HG02798 (cell line): Measurements from ENCODE around the gene PADI3.
"Not testable (repeated sequence)": the region's sequence is repeated elsewhere in the genome, so short reads cannot be mapped to it uniquely, and the experiment has no call there.

Source experiments
- ATAC-seq: cut with Tn5 transposase; IDR thresholded peaks from one replicate; pipeline ENCODE4 v1.9.1; 2021; ENCODE audit warnings: mild to moderate bottlenecking; ENCODE audit not compliant: unreplicated experiment, poor library complexity

Gene PADI3

DNA sequence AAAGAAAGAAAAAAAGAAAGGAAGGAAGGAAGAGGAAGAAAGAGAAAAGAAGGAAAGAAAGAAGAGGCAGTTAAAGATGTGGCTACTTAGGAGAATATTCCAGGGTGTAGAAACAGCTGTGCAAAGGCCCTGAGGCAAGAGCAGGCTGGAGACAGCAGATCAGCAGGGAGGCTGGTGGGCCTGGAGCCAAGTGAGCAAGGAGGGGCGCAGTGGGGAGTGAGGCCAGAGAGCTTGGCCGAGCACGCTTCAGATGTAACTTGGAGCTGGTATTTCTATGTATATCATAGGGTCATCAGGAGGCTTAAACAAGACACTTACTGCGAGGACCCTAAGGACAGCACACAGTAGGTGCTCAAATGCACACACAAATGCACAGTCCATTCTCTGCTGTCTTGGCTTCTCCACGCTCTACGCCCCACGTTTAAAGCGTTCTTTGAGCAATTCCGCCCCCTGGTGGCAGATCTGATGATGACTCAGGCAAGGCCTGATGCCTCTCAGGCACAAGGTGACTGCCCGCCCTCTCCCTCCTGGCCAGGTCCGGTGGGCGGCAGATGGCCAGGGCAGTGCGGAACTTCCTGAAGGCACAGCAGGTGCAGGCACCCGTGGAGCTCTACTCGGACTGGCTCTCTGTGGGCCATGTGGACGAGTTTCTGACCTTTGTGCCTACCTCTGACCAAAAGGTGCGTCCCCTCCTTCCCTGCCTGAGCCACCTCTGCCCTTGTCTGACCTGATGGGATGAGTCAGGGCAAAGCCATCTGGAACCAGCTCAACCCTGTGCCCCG lies 11.9 kb upstream of the PADI3 start:
- ATAC-seq = no peak

DNA sequence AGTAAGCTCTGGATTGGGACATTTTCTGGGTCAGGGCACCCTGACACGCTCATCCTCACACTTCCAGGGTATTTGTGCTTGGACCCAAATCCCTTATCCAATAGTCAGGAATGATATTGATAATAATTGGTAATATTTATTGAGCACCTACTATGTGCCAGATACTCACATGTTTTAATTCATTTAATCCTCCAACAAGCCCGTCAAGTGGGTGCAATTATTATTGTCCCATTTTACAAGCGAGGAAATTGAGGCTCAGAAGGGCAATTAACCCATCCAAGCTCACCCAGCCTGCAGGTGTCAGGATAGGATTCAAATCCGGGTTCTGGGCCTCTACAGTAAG lies 11.4 kb upstream of the PADI3 start:
- ATAC-seq = no peak

DNA sequence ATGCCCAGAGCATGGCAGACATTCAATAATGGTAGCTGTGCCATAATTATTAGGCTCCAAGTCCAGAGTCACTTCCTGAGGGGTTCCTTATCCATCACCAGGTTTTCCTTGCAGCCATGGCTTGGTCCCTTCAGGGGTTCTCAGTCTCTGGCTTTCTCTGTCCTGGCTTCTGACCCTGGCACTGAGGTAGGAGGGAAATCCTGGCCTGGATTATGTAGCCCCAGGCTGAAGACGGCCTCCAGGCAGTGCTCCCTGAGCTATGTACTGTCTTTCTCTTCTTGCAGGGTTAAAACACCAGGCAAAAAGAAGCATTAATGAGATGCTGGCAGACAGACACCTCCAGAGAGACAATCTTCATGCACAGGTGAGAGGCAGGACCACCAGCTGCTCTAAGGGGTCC lies 9.5 kb upstream of the PADI3 start:
- ATAC-seq = no peak

DNA sequence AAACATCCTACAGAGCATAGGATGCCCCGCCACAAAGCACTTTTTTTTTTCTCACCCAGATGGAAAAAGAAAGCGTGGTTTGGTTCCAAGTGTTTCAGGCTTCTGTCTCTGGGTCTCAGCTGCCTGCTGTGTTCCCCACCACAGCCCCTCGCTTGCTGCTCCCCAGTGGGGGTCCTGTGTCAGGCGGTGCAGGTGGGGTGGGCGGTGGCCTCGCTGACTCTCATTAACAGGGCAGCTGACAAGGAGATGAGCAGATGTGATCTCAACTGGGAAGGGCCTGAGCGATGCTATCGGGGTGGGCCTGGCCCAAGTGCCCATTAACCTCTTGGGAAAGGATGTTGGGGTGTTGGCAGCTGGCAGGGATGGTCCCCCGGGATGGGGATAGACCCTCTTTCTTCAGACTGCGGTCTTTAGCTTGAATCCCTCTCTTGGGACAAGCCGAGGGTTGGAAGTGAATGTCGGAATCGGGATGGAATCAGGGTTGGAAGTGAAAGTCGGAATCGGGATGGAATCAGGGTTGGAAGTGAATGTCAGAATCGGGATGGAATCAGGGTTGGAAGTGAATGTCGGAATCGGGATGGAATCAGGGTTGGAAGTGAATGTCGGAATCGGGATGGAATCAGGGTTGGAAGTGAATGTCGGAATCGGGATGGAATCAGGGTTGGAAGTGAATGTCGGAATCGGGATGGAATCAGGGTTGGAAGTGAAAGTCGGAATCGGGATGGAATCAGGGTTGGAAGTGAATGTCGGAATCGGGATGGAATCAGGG lies 7.7 kb upstream of the PADI3 start:
- ATAC-seq = not testable (repeated sequence)

DNA sequence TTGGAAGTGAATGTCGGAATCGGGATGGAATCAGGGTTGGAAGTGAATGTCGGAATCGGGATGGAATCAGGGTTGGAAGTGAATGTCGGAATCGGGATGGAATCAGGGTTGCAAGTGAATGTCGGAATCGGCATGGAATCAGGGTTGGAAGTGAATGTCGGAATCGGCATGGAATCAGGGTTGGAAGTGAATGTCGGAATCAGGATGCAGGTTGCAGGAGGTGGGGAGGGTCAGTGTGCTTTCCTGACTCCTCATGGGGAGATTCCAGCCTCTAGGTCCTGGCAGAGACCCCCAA lies 7.2 kb upstream of the PADI3 start:
- not testable (repeated sequence) for ATAC-seq

DNA sequence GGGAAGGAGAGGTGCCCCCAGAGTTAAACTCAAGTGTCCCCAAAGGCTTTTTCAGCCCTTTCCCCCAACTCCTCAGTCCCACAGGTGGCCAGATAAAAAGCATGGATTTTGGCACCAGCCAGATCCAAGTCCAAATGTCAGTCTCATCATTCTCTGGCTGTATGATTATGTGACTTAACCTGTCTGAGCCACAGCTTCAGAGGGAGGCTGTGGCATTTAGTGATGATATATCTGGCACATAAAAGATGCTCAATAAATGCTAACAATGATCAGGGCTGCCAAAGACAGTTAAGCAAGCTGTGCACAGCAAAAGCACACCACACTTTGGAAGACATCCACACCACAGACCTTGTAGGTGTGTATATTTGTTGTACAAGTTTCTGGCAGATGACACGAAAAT lies 5.6 kb upstream of the PADI3 start:
- ATAC-seq = no peak

DNA sequence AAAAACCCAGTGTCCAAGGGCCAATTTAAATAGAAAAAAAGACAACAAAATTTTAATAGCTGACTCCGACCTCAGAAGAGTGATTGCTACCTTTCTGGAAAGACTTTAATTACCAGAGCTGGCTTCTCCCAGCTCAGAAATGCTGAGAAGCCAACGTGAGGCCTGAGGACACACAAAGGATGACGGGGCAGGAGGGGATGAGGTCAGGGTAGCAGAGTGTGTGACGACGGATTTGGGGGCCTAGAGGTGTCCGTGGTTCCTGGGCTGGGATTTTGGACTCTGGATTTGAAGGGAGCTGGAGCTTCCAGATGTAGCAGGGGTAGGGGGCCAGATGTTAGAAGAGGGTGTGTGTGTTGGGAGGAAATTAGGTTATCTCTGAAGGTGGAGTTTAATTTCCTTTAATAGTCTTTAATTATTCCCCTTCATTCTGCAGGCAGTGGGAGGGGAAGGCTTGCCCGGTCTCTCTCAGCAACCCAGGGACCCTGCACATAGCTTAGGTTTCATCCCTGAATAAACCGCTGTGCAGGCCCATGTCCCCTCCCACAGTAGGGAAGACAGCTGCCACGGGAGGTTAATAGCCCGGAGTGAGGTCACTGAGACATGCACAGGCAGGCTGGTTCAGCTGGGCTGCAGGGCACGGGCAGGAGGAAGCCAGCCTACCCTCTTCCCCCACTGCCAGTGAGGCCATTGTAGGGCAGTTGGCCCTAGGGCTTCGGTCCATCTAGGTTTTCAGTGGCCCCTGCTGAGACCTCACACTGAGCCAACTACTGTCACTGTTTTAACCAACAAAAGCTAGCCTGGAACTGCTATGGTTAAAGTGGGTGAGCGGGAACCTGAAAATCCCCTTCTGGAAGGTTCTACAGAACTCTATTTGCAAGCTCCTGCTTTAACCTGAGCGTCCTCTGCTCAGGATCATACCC lies 3.8 kb upstream of the PADI3 start:
- ATAC-seq = no peak

DNA sequence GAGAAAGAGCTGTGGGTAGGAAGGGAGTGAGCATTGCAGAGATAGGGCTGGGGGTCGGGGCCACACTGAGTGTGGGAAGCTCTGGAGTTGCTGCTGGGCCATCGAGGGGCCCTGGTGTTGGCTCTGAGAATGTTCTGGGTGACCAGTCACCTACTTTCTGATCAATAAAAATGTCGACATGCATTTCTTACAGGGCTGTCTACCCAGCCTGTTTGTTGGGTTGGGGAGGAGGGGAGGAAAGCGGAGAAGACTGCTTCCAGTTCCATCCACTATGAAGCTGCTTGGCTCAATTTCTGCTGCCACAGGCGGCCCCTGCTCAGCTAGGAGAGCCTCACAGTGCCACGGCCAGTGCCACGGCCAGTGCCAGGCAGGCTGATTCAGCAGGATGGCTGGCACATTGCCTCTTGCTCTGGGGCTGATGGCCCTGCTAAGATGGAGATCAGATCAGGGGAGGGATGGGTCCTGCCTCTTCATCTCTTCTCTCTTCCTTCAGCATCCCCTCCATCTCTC lies 3.0 kb upstream of the PADI3 start:
- ATAC-seq = no peak

DNA sequence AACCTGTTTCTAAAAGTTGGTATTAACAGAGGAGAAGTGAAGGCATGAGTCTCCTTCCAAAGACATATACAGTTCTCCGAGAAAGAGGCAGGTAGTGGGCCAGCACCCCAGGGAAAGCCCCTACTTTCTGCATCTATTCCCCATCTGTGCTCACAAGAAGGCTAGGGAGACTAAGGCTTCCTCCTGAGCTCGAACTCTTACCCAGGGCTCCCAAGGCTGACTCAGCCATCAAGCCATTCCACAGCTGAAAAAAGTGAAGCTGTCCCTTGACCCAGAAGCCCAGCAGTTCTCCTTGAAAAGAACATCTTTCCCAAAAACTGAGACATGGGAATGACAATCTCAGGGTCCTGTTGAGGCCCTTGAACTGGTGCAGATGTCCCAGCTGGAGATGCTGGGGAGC lies 1.9 kb upstream of the PADI3 start:
- no peak for ATAC-seq

DNA sequence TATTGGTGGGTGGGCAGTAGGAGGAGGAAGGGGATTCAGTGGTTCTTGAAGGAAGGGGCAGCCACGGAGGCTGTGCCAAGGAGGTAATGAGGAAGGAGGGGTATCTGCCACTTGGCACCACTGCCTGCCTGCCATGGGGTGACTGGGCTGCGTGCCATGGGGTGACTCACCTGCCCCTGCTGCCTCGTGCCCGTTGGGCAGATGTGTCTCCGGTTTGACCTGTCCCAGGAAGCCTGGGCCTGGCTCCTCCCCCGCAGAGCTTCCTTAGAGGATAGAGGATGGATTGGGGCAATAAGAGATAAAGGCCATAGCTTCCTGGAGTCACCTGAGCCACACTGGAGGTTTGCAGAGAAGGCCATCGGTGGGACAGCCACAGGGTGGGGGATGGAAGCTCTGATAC lies 1.7 kb downstream of the PADI3 start:
- no peak for ATAC-seq

DNA sequence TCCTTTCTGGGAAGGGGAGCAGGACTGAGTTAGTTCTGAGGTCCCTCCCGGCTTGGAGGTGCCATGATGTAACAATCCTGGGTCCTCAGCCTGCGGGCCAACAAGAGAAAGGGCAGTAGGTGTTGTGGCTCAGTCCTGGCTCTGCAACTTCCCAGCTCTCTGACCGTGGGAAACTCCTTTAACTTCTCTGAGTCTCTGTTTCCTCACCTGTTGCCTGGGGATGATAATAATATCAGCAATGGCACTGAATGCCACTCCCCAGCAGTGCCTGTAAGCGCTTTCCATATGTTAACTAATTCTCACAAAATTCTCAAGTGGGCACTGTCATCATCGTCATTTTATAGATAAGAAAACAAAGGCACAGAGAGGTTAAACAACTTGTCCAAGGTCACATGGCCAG lies 2.3 kb downstream of the PADI3 start:
- no peak for ATAC-seq

DNA sequence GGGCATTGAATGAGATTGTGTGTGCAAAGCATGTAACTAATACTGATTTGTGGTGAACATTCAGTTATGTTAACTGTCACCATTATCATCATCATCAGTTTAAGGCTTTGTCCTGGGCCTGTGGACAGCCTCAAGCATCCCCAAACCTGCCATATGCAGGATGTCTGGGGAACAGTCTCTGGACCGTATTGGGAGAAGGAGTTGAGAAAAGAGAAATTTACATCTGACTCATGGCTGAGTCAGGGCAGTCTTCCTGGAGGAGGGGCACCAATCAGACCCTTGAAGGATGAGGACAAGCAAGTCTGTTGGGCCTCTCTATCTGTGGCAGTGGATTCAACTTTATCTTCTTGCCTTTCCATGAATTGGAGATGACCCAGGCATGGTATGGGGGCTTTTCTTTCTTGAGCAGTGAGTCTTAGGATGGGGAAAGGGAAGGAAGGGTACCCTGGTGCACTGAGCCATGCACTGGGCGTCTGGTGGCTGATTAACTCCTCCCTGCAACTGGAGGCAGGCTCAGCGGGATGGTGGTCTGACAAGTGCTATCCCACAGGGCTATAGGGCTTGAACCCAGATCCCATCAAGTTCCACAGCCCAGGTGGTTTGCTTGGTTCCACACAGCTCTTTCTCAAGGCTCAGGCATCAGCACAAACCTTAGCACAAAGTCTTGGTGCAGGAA lies 2.9 kb downstream of the PADI3 start:
- no peak for ATAC-seq

DNA sequence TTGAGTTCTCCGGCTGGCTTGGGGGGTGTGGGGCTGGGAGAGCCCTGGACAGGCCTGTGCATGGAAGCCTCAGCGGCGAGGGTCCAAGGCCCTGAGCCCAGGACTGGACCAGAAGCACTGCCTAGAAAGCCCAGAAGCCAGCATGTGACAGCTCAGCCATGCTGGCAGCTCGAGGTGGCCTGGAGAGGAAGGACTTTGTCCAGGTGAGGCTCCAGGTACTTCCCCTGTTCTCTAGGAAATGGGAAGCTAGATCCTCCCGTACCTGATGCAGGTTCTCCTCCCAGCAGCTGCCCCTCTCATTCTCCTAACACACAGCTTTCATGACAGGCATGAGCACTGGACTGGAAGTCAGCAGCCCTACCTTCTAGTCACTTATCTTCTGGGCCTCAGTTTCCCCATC lies 6.4 kb downstream of the PADI3 start:
- no peak for ATAC-seq

DNA sequence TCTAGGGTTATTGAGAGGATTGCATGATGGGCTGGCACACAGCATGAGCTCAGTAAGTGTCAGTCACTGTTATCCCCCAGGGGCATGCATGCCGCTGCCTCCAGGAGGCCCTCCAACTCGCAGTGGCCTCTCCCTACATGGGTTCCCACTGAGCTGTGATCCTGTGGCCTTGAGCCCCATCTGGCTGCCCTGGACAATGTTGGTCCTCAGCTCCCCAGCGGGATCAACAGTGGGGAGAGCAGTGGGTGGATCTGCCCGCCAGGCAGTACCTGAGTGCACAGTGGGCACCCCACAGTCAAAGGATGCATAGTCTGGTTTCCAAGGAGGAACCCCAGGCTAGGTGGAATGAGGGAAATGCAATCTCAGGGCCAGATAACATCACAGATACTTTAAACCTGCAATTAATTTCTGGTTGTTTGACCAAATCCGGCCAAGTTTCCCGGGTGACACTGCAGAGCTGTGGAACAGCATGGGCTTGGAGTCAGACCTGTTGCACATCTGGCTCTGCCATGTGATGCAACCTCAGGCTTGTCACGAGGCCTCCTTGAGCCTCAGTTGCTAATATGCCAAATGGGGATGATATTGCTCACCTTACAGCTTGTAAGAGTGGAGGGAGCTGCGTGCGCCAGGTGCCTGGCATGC lies 9.3 kb downstream of the PADI3 start:
- ATAC-seq = no peak

DNA sequence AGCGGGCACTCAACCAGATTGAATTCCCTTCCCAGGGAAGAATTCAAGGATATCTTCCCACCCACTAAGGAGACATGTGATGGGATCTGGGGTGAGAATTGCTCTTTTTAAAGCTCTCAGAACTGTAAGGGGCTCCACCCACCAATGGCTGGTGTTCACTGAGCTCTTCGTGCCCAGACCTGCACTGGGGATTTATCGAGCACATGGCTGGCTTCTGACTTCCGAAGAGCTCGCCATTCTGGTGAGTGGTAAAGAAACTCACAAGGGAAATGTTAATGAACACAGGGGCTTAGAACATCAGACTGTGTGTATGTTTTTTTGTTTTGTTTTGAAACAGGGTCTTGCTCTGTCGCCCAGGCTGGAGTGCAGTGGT lies 9.8 kb downstream of the PADI3 start:
- ATAC-seq = no peak

DNA sequence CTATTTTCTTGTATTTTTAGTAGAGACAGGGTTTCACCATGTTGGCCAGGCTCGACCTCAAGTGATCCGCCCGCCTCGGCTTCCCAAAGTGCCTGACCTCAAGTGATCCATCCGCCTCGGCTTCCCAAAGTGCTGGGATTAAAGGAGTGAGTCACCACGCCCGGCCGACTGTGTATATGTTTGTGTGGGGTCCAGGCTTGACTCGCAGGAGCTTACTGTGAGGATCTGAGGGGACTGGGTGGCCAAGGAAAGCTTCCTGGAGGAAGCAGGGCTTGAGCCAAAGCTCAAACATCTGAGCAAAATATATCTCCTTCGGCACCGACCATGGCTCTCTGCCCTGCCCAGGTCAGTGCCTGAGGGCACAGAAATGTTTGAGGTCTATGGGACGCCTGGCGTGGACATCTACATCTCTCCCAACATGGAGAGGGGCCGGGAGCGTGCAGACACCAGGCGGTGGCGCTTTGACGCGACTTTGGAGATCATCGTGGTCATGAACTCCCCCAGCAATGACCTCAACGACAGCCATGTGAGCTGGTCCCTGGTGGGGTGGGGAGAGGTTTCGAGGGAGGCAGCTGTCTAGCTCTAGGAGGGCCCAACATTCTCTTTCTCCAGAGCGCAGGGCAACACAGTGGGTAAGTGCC lies 10.5 kb downstream of the PADI3 start:
- ATAC-seq = no peak

DNA sequence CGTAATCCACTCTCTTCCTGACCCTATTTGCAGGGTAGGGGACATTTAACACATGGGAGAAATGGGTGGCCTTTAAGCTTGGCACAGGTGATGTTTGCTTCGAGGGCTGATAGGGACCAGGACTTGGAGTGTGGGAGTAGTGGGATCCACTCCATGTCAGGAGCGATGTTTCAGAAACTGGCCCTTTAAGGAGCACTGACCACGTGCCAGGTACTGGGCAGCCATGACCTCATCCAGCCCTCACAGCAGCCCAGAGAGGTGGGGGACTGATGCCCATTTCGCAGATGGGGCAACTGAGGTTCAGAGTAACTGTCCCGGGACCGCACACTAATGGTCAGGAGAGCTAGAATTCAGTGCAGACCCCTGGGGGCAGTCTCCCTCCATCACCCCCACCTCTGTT lies 11.4 kb downstream of the PADI3 start:
- ATAC-seq = no peak

DNA sequence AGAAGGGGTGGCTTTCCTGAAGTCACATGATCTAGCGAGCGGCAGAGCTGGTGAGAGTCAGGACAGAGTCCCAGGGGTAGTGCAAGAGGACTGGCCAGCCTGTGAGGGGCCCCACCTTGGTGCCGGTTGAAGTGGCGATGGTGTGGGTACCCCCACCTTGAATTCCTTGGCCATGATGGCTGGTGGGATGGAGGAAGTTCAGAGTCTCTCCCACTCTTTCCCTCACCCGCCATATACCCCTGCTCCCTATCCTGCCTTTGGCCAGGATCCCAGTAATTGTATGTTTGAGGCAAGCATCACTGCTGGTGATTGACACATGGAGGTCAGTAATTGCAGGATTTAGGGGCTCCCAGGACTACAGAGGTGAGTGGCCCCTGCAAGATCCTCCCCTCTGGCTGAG lies 11.8 kb downstream of the PADI3 start:
- no peak for ATAC-seq

DNA sequence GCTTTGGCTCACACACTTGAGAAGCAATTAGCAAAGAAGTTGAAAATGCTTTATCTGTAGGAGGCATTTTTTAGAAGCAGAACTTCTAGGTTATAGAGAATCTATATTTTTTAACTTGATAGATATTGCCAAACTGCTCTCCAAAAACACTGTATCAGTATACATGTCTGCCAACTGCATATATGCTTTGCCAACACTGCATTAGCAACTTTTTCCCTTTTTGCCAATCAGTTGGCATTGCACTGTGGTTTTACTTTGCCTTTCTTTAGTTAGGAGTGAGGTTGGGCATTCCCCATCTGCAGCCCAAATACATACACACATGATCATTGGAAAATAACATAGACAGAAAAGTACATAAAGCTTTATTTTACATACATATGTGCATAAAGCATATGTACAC lies 15.0 kb downstream of the PADI3 start:
- no peak for ATAC-seq

DNA sequence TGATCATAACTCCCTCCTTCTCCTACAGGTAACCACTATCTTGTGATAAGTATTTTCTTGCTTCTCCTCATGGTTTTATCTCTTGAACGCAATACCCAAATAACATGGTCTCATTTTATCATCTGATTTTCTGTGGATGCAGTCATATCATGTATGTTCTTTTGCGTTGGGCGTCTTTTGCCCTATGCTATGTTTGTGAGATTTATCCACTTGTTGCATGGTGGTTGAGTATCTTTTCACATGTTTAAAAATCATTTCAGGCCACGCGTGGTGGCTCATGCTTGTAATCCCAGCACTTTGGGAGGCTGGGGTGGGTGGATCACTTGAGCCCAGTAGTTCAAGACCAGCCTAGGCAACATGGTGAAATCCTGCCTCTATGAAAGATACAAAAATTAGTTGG lies 15.6 kb downstream of the PADI3 start:
- ATAC-seq = no peak
